Prostate gland (tissue), 2 donors: Measurements from ENCODE around the gene BLOC1S5.

Experiments
- CTCF ChIP-seq, 4 experiments: fragments of 200-600 bp in 2 of 4; fragments of 450-650 bp in 2 of 4; sonication (generic) in 2 of 4; IDR thresholded peaks; 1 replicate in 3 of 4; 2 replicates in 1 of 4; pipeline ENCODE4 v1.5.1; 2016 to 2019; ENCODE audit warnings: antibody characterized with exemption in 4 of 4, mild to moderate bottlenecking in 2 of 4, moderate library complexity in 2 of 4
- POLR2AphosphoS5 ChIP-seq: sonication (generic); formaldehyde crosslinking; IDR thresholded peaks from one replicate; pipeline ENCODE4 v1.6.1; 2017; ENCODE audit warnings: antibody characterized with exemption

- TF ChIP-seq CTCF (IDR thresholded peaks at IDR 0.05) (no peak), POLR2AphosphoS5 (no peak)
Observed at GRCh38 chr6:8026800-8027199, 37.4 kb downstream of the BLOC1S5 start.
